Uterus (tissue), 2 donors: Measurements from ENCODE around the gene TTC7B.

Experiments
- POLR2A ChIP-seq, 2 donors: fragments of 450-650 bp; IDR thresholded peaks; one replicate each; pipeline ENCODE4 v1.6.1; 2016; ENCODE audit warnings: antibody characterized with exemption in 2 of 2, mild to moderate bottlenecking in 1 of 2, moderate library complexity in 1 of 2
- TF ChIP-seq, protein P1 (sequence below), 4 experiments: fragments of 200-600 bp in 2 of 4; fragments of 450-650 bp in 2 of 4; sonication (generic) in 2 of 4; IDR thresholded peaks; one replicate each; pipeline ENCODE4 v1.5.1; 2016 to 2019; ENCODE audit warnings: antibody characterized with exemption in 4 of 4, mild to moderate bottlenecking in 2 of 4, moderate library complexity in 1 of 4

DNA sequence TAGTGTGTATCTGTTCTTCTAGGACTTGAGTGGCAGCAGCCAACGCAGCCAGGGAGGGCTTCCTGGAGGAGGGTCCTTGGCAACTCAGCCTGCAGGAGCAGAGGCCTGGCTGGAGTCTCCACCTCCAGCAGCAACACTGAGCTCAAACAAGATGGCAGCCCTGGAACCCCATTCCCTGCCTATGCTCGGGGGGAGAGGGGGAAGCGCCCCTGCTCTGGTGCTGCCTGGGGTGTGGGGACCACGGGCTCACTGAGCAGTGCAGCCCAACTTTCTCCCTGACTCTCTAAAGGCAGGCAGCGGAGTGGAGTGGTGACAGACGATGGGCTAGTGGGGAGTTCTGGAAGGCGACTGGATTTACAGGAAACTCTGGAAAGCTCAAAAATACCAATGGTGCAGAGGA lies 258.7 kb downstream of the TTC7B start:
- TF ChIP-seq, protein P1, sequence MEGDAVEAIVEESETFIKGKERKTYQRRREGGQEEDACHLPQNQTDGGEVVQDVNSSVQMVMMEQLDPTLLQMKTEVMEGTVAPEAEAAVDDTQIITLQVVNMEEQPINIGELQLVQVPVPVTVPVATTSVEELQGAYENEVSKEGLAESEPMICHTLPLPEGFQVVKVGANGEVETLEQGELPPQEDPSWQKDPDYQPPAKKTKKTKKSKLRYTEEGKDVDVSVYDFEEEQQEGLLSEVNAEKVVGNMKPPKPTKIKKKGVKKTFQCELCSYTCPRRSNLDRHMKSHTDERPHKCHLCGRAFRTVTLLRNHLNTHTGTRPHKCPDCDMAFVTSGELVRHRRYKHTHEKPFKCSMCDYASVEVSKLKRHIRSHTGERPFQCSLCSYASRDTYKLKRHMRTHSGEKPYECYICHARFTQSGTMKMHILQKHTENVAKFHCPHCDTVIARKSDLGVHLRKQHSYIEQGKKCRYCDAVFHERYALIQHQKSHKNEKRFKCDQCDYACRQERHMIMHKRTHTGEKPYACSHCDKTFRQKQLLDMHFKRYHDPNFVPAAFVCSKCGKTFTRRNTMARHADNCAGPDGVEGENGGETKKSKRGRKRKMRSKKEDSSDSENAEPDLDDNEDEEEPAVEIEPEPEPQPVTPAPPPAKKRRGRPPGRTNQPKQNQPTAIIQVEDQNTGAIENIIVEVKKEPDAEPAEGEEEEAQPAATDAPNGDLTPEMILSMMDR (IDR thresholded peaks at IDR 0.05) = no peak
- no peak for TF ChIP-seq POLR2A (IDR thresholded peaks at IDR 0.05)
